Panc1 (cell line): Measurements from ENCODE around the gene STAT4. TPM values are rescaled to one million over a fixed set of nuclear protein-coding genes. Genes with fewer than 3 reads are reported as not detected.

Experiments
- ATAC-seq: fragments of 200-7000 bp; cut with Tn5 transposase; 2 replicates; pipeline ENCODE4 v1.9.1; 2020; ENCODE audit warnings: mild to moderate bottlenecking, moderate library complexity
- Bru-seq: library from RNA; stranded (reverse); fragments of 400-500 nt; gene quantifications from one replicate; lab custom pipeline; 2021; lab: Mats Ljungman, UMichigan
- BruChase-seq, 2 experiments: library from RNA; stranded (reverse); fragments of 400-500 nt; gene quantifications; one replicate each; lab custom pipeline; 2021; lab: Mats Ljungman, UMichigan
- BruUV-seq: library from RNA; stranded (reverse); fragments of 400-500 nt; replicated peaks from 2 replicates; lab custom pipeline; 2021; lab: Mats Ljungman, UMichigan
- CTCF ChIA-PET: fragments of 300-600 bp; sonication (Branson Sonifier 250); formaldehyde crosslinking; loops from one replicate; lab custom pipeline; 2022; ENCODE audit warnings: antibody characterized with exemption; lab: Charles Lee
- POLR2A ChIA-PET: fragments of 300-600 bp; sonication (Branson Sonifier 250); formaldehyde crosslinking; loops from one replicate; lab custom pipeline; 2022; ENCODE audit warnings: antibody characterized with exemption; lab: Charles Lee
- DNase-seq: peaks from one replicate; pipeline ENCODE4 v3.0.0-alpha.2; 2010; ENCODE audit warnings: low read depth, low spot score
- H3K27ac ChIP-seq: 2 replicates; pipeline ENCODE4 v1.5.1; 2011; ENCODE audit warnings: mild to moderate bottlenecking, low read length, inconsistent platforms
- H3K27me3 ChIP-seq: fragments of 200-500 bp; sonication (Bioruptor generic); 2 replicates; pipeline ENCODE4 v1.6.0; 2014; ENCODE audit warnings: low read length, inconsistent platforms; ENCODE audit not compliant: control insufficient read depth, insufficient read depth
- H3K36me3 ChIP-seq: fragments of 200-500 bp; sonication (Bioruptor generic); 2 replicates; pipeline ENCODE4 v1.5.1; 2014; ENCODE audit warnings: inconsistent platforms, mild to moderate bottlenecking, low read length, moderate library complexity; ENCODE audit not compliant: control insufficient read depth, insufficient read depth
- H3K4me1 ChIP-seq: 2 replicates; pipeline ENCODE4 v1.5.1; 2011; ENCODE audit warnings: inconsistent platforms, mild to moderate bottlenecking, low read length, moderate library complexity; ENCODE audit not compliant: control insufficient read depth, insufficient read depth
- H3K4me3 ChIP-seq, 2 experiments: 2 replicates each; pipeline ENCODE4 v1.5.1; 2011 to 2012; ENCODE audit warnings: low read depth in 2 of 2, low read length in 2 of 2, mild to moderate bottlenecking in 2 of 2, inconsistent platforms in 1 of 2, moderate library complexity in 1 of 2
- H3K9me3 ChIP-seq: fragments of 200-500 bp; sonication (Bioruptor generic); 2 replicates; pipeline ENCODE4 v1.5.1; 2014; ENCODE audit warnings: low read depth, mild to moderate bottlenecking, inconsistent platforms, low read length, moderate library complexity; ENCODE audit not compliant: control insufficient read depth, insufficient read depth
- POLR2AphosphoS5 ChIP-seq: IDR thresholded peaks from 2 replicates; pipeline ENCODE4 v1.6.1; 2012; ENCODE audit warnings: mild to moderate bottlenecking, low read depth, low read length, moderate library complexity
- SIN3A ChIP-seq: IDR thresholded peaks from 2 replicates; pipeline ENCODE4 v1.6.1; 2012; ENCODE audit warnings: low read depth, mild to moderate bottlenecking, low read length, moderate library complexity, borderline replicate concordance; ENCODE audit not compliant: insufficient read depth
- TCF7L2 ChIP-seq: IDR thresholded peaks from 2 replicates; pipeline ENCODE4 v1.6.1; 2011; ENCODE audit warnings: mild to moderate bottlenecking, low read depth, low read length, inconsistent platforms
- in situ Hi-C: cut with HindIII; loops from 2 replicates; pipeline ENCODE4 v1.10.0; 2016; ENCODE audit warnings: low sequenced_read_pairs, low pct_unique_long_range_greater_than_20kb
- intact Hi-C: fragments of 100-400 bp; cut with micrococcal nuclease; formaldehyde crosslinking; loops from one replicate; pipeline ENCODE4 v1.10.0; 2022; ENCODE audit not compliant: unreplicated experiment
- long read RNA-seq: library from polyadenylated mRNA; unstranded; transcript quantifications from one replicate; pipeline ENCODE4 v2.0.0, GENCODE V29; 2021; ENCODE audit not compliant: unreplicated experiment
- polyA plus RNA-seq: library from polyadenylated mRNA; unstranded; fragments of >200 nt; gene quantifications from one replicate; pipeline ENCODE4 v1.2.1, GENCODE V29; 2012; ENCODE audit warnings: missing spikeins; ENCODE audit not compliant: insufficient read length
- total RNA-seq: library from RNA; stranded (reverse); gene quantifications from one replicate; pipeline ENCODE4 v1.2.1, GENCODE V29; 2021; ENCODE audit not compliant: unreplicated experiment
- TF ChIP-seq, protein P1 (sequence below): fragments of 450-650 bp; IDR thresholded peaks from 2 replicates; pipeline ENCODE4 v1.5.1; 2017; ENCODE audit warnings: mild to moderate bottlenecking
- TF ChIP-seq, protein P2 (sequence below), 2 experiments: IDR thresholded peaks; 2 replicates each; pipeline ENCODE4 v1.6.1; 2011 to 2012; ENCODE audit warnings: low read depth in 2 of 2, control low read depth in 1 of 2, low read length in 1 of 2, mild to moderate bottlenecking in 1 of 2, moderate library complexity in 1 of 2; ENCODE audit not compliant: insufficient read depth in 1 of 2

Gene STAT4, protein sequence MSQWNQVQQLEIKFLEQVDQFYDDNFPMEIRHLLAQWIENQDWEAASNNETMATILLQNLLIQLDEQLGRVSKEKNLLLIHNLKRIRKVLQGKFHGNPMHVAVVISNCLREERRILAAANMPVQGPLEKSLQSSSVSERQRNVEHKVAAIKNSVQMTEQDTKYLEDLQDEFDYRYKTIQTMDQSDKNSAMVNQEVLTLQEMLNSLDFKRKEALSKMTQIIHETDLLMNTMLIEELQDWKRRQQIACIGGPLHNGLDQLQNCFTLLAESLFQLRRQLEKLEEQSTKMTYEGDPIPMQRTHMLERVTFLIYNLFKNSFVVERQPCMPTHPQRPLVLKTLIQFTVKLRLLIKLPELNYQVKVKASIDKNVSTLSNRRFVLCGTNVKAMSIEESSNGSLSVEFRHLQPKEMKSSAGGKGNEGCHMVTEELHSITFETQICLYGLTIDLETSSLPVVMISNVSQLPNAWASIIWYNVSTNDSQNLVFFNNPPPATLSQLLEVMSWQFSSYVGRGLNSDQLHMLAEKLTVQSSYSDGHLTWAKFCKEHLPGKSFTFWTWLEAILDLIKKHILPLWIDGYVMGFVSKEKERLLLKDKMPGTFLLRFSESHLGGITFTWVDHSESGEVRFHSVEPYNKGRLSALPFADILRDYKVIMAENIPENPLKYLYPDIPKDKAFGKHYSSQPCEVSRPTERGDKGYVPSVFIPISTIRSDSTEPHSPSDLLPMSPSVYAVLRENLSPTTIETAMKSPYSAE
- total RNA-seq: 0.05 TPM
- not detected for polyA plus RNA-seq
- Bru-seq, nascent RNA: percentile 16 among the genes with signal in this experiment
- BruChase-seq, experiment 1, labeled RNA remaining after a 2-hour chase: percentile 15 among the genes with signal in this experiment
- percentile 16 among the genes with signal in this experiment for BruChase-seq, experiment 2, labeled RNA remaining after a 6-hour chase
- long read RNA-seq: 0 reads

DNA sequence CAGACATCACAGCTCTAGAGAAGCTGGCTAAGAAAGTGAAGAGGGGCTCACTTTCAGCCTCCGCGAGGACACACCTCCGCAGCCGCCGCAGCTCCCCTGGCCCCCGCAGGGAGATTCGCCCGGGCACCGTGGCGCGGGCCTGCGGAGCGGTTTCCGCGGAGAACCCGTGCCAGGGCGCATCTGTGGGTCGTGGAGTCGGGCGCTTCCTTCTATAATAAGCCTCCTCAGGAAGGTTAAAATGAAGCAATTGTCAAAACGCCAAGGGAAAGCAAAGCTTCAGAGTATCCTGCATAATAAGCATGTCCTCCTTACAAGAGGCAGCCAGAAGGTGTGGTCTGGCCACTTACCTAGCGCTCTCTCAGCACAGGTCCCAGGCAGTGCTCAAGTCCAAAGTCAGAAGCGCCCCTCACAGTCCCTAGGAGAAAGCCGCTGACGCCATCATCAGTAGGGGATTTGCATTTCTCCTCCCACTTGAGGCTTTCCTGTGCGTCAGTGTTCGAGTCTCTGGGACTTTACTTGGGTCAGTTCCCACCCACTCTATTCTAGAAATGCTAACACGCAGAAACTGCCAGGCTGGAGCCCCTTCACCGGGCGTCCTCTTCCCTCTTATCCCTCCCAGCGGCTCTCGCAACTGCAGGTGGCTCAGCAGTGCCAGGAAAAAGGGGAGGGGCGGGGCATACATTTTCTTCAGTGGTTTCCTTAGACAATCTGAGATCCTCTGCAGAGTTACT is at the start of gene STAT4:
Gene STAT4, minus strand, starts transcription at position 395 of the 731 bp plus-strand sequence. CDS start 2,791 bp downstream, outside the sequence.
- peak; percentile 77 for ATAC-seq
- intact Hi-C loops: no loop called here
- no peaks in the 10 kb centered on the region; the same call in 1 of the 2 replicates for H3K36me3 ChIP-seq
- peaks cover 18% of the 10 kb centered on the region for H3K27me3 ChIP-seq
- peak within 1 kb of the TSS; percentile 51 to 66 for H3K4me3 ChIP-seq
- no peaks in the 10 kb centered on the region for H3K9me3 ChIP-seq
- no peak for DNase-seq
- CTCF ChIA-PET: no interaction called here
- no TSS peak for BruUV-seq
- H3K4me1 ChIP-seq: no peaks in the 10 kb centered on the region
- H3K27ac ChIP-seq: no peak within 1 kb of the TSS
- POLR2A ChIA-PET: no interaction called here
- TF ChIP-seq, protein P1, sequence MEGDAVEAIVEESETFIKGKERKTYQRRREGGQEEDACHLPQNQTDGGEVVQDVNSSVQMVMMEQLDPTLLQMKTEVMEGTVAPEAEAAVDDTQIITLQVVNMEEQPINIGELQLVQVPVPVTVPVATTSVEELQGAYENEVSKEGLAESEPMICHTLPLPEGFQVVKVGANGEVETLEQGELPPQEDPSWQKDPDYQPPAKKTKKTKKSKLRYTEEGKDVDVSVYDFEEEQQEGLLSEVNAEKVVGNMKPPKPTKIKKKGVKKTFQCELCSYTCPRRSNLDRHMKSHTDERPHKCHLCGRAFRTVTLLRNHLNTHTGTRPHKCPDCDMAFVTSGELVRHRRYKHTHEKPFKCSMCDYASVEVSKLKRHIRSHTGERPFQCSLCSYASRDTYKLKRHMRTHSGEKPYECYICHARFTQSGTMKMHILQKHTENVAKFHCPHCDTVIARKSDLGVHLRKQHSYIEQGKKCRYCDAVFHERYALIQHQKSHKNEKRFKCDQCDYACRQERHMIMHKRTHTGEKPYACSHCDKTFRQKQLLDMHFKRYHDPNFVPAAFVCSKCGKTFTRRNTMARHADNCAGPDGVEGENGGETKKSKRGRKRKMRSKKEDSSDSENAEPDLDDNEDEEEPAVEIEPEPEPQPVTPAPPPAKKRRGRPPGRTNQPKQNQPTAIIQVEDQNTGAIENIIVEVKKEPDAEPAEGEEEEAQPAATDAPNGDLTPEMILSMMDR: no peak
- TF ChIP-seq, protein P2, sequence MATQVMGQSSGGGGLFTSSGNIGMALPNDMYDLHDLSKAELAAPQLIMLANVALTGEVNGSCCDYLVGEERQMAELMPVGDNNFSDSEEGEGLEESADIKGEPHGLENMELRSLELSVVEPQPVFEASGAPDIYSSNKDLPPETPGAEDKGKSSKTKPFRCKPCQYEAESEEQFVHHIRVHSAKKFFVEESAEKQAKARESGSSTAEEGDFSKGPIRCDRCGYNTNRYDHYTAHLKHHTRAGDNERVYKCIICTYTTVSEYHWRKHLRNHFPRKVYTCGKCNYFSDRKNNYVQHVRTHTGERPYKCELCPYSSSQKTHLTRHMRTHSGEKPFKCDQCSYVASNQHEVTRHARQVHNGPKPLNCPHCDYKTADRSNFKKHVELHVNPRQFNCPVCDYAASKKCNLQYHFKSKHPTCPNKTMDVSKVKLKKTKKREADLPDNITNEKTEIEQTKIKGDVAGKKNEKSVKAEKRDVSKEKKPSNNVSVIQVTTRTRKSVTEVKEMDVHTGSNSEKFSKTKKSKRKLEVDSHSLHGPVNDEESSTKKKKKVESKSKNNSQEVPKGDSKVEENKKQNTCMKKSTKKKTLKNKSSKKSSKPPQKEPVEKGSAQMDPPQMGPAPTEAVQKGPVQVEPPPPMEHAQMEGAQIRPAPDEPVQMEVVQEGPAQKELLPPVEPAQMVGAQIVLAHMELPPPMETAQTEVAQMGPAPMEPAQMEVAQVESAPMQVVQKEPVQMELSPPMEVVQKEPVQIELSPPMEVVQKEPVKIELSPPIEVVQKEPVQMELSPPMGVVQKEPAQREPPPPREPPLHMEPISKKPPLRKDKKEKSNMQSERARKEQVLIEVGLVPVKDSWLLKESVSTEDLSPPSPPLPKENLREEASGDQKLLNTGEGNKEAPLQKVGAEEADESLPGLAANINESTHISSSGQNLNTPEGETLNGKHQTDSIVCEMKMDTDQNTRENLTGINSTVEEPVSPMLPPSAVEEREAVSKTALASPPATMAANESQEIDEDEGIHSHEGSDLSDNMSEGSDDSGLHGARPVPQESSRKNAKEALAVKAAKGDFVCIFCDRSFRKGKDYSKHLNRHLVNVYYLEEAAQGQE (IDR thresholded peaks at IDR 0.05; ENCODE audit: insufficient read depth in 1 of 2, low read depth in 2 of 2, low read length in 1 of 2): no peak
- TF ChIP-seq SIN3A (no peak), POLR2AphosphoS5 (no peak), TCF7L2 (no peak)
- in situ Hi-C loops: no loop called here

DNA sequence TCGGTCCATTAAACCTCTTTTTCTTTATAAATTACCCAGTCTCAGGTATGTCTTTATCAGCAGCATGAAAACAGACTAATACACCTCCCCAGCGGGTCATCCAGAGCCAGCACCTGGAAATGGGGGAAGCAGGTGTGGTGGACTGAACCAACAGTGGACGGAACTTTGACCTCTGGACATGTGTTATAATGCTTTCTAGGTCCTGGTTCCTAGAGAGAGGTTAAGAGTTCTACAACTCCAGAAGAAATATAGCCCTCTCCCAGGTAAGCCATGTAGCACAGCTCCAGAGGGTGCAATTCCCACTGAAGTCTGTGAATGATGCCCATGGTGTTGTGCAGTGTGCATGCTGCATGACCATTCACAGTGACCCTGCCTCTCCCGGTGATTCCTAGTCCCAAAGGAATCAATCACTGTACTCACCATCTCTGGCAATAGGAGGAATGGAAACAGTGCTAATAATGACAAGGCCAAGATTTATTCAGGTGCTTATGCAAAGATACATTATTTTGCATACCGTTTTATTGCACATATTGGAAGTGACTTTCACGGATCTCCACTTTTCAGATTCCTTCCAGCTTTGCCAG is 49.2 kb upstream of the STAT4 start:
- H3K4me3 ChIP-seq: no peak overlapping the region
- POLR2A ChIA-PET: no interaction called here
- DNase-seq (no peak), ATAC-seq (no peak)
- no peaks in the 10 kb centered on the region for H3K27me3 ChIP-seq
- no peaks in the 10 kb centered on the region for H3K9me3 ChIP-seq
- CTCF ChIA-PET: no interaction called here
- TF ChIP-seq POLR2AphosphoS5 (no peak), SIN3A (no peak), TCF7L2 (no peak)
- TF ChIP-seq, protein P2 (IDR thresholded peaks at IDR 0.05; ENCODE audit: insufficient read depth in 1 of 2, low read depth in 2 of 2, low read length in 1 of 2): no peak
- TF ChIP-seq, protein P1: no peak
- H3K27ac ChIP-seq: no peak overlapping the region
- BruUV-seq: no TSS peak
- in situ Hi-C loops (no loop called here), intact Hi-C loops (no loop called here)
- H3K36me3 ChIP-seq: no peaks in the 10 kb centered on the region
- no peaks in the 10 kb centered on the region for H3K4me1 ChIP-seq
